ENCODE measurements around the gene PLXNA4. TPM values are rescaled to one million over a fixed set of nuclear protein-coding genes. Genes with fewer than 3 reads are reported as not detected.

PLXNA4 gene
- total RNA-seq, 1 donor from 2014 or later: 2.1 TPM

DNA sequence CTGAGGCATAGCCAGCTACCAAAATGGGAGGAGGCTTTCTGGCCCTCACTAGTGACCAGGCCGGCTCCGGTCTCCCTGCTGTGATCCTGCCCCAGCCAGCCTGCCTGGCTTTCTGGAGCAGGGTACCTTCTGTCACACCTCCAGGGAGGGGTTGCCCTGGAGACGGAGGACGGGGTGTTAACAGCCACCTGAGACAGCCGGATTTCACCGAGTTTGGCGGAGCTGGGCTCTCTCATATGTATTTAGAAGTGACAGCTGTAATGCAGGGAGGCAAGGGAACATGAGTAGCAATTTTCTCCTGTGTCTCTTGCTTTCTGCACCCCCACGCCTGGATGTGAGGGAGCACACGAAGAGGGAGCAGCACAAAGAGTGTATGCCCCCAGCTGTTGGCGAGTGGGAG lies 473.3 kb downstream of the PLXNA4 start:
- peaks cover 4 to 10% (median 5%) of the 10 kb centered on the region in 3 donors for H3K4me1 ChIP-seq (ENCODE audit: control insufficient read depth in 3 of 3, insufficient read depth in 3 of 3, low read length in 3 of 3)
- H3K27ac ChIP-seq (ENCODE audit: low read depth, low read length): no peak overlapping the region

DNA sequence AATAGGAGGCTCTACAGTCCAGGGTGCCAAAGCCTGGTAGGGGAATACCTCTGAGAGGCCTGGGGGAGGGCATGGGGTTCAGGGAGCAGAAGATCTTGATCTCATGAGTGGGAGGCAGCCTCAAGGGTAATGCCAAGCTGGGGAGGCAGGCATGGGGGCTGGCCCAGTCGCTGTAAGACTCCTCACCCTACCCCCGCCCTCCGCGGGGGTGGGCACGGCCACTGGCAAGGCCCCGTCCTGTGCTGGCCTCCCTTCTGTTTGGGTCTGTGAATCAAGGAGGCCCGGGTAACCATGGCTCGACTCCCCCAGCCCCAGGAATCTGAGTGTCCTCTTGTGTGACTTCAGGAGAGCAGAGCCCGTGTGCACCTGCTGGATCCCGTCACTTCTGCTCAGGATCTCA lies 473.9 kb downstream of the PLXNA4 start:
- Histone ChIP-seq H3K27me3 (ENCODE audit: control insufficient read depth in 3 of 3, insufficient read depth in 3 of 3, low read length in 3 of 3) (no peaks in the 10 kb centered on the region), H3K4me1 (ENCODE audit: control insufficient read depth in 3 of 3, insufficient read depth in 3 of 3, low read length in 3 of 3) (peaks cover 4 to 10% (median 5%) of the 10 kb centered on the region in 3 donors), H3K27ac (ENCODE audit: low read depth, low read length) (no peak overlapping the region), H3K36me3 (ENCODE audit: control insufficient read depth in 3 of 3, insufficient read depth in 3 of 3, low read length in 3 of 3) (no peaks in the 10 kb centered on the region), H3K9me3 (ENCODE audit: control insufficient read depth in 3 of 3, low read length in 3 of 3) (no peaks in the 10 kb centered on the region), H3K9ac (ENCODE audit: low read depth in 1 of 3, low read length in 3 of 3) (no peak overlapping the region), H3K4me3 (ENCODE audit: low read length in 3 of 3) (no peak overlapping the region)

More for the DNA sequence above, 473.3 kb downstream of the PLXNA4 start:
- Histone ChIP-seq H3K9ac (ENCODE audit: low read depth in 1 of 3, low read length in 3 of 3) (no peak overlapping the region), H3K36me3 (ENCODE audit: control insufficient read depth in 3 of 3, insufficient read depth in 3 of 3, low read length in 3 of 3) (no peaks in the 10 kb centered on the region), H3K27me3 (ENCODE audit: control insufficient read depth in 3 of 3, insufficient read depth in 3 of 3, low read length in 3 of 3) (no peaks in the 10 kb centered on the region), H3K9me3 (ENCODE audit: control insufficient read depth in 3 of 3, low read length in 3 of 3) (no peaks in the 10 kb centered on the region), H3K4me3 (ENCODE audit: low read length in 3 of 3) (no peak overlapping the region)

DNA sequence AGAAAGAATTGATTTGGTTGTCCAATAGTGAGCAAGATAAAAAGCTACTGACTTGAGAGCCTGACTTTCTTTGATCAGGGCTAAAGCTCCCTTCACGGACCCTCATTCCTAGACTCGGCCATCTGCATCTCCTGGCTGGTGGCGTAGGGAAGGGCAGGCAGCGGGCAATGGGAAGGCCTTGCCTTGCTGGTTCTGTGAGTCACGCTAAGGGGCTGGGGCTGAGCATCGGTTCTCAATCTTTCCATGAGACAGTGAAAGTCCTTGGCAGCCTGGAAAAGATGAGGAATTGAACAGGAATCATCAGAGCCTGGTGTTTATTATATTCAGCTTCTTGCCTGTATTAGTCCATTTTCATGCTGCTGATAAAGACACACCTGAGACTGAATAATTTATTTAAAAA lies 475.3 kb downstream of the PLXNA4 start:
- Histone ChIP-seq H3K4me3 (ENCODE audit: low read length in 3 of 3) (no peak overlapping the region), H3K27ac (ENCODE audit: low read depth, low read length) (no peak overlapping the region), H3K36me3 (ENCODE audit: control insufficient read depth in 3 of 3, insufficient read depth in 3 of 3, low read length in 3 of 3) (no peaks in the 10 kb centered on the region), H3K9ac (ENCODE audit: low read depth in 1 of 3, low read length in 3 of 3) (no peak overlapping the region), H3K27me3 (ENCODE audit: control insufficient read depth in 3 of 3, insufficient read depth in 3 of 3, low read length in 3 of 3) (no peaks in the 10 kb centered on the region), H3K4me1 (ENCODE audit: control insufficient read depth in 3 of 3, insufficient read depth in 3 of 3, low read length in 3 of 3) (peaks cover 4 to 10% (median 5%) of the 10 kb centered on the region in 3 donors), H3K9me3 (ENCODE audit: control insufficient read depth in 3 of 3, low read length in 3 of 3) (no peaks in the 10 kb centered on the region)

DNA sequence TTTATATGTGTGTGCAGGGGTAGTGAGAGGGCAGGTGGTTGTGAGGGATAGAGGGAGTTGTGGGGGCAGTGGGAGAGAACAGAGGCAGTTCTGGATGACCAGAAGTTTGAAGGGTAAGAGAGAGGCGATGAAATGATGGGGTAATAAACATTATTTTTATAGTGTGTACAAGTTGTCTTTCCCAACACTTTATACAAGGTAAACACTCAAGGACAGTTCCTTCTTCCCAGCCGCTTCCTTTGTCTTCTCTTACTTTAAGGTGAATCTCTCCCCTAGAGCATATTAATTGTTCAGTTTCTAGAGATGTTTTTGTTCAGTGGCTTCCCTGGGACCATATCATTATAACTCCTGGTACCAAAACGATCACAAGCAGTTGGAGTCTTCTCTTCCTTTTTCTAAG lies 475.8 kb downstream of the PLXNA4 start:
- no peaks in the 10 kb centered on the region for H3K9me3 ChIP-seq (ENCODE audit: control insufficient read depth in 3 of 3, low read length in 3 of 3)
- no peaks in the 10 kb centered on the region for H3K27me3 ChIP-seq (ENCODE audit: control insufficient read depth in 3 of 3, insufficient read depth in 3 of 3, low read length in 3 of 3)
- no peak overlapping the region for H3K27ac ChIP-seq (ENCODE audit: low read depth, low read length)
- no peak overlapping the region for H3K4me3 ChIP-seq (ENCODE audit: low read length in 3 of 3)
- no peak overlapping the region for H3K9ac ChIP-seq (ENCODE audit: low read depth in 1 of 3, low read length in 3 of 3)
- H3K36me3 ChIP-seq (ENCODE audit: control insufficient read depth in 3 of 3, insufficient read depth in 3 of 3, low read length in 3 of 3): no peaks in the 10 kb centered on the region
- H3K4me1 ChIP-seq (ENCODE audit: control insufficient read depth in 3 of 3, insufficient read depth in 3 of 3, low read length in 3 of 3): peaks cover 4 to 10% (median 5%) of the 10 kb centered on the region in 3 donors

DNA sequence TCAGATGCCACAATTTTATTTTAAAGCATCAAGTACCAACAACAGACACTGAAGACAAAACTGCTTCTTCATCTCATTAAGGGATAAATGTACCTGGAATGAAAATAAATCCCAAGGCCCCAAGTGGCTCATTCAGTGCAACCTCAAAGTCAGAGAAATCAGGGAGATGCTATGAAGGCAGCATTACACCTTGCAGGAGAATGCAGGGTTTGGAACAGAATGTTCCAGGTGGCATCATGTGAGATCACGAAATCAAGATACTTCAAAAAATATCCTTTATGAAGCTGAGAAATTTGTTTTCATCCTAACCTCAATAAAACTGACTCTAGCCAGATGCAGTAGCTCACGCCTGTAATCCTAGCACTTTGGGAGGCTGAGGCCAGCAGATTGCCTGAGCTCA lies 477.1 kb downstream of the PLXNA4 start:
- Histone ChIP-seq H3K4me3 (ENCODE audit: low read length in 3 of 3) (no peak overlapping the region), H3K36me3 (ENCODE audit: control insufficient read depth in 3 of 3, insufficient read depth in 3 of 3, low read length in 3 of 3) (no peaks in the 10 kb centered on the region)

DNA sequence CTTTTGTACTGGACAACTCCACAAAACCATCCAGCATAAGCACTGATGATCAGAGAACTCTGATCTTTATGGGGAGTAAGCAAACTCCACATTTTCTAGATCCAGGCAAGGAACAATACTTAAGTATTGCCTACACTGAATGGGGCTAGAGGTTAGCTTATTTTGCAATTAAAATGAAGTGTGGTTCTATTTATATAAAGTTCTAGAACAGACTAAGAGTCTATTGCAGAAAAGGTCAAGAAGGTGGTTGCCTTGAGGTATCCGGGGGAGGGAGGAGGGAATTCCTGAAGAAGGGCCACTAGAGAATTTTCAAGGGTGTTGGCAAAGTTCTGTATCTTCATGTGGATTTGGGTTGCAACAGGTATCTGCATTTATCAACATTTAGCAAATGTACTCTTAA lies 477.9 kb downstream of the PLXNA4 start:
- Histone ChIP-seq H3K27ac (ENCODE audit: low read depth, low read length) (no peak overlapping the region), H3K4me3 (ENCODE audit: low read length in 3 of 3) (no peak overlapping the region), H3K9me3 (ENCODE audit: control insufficient read depth in 3 of 3, low read length in 3 of 3) (no peaks in the 10 kb centered on the region), H3K27me3 (ENCODE audit: control insufficient read depth in 3 of 3, insufficient read depth in 3 of 3, low read length in 3 of 3) (no peaks in the 10 kb centered on the region), H3K9ac (ENCODE audit: low read depth in 1 of 3, low read length in 3 of 3) (no peak overlapping the region), H3K4me1 (ENCODE audit: control insufficient read depth in 3 of 3, insufficient read depth in 3 of 3, low read length in 3 of 3) (peaks cover 0 to 4% (median 2%) of the 10 kb centered on the region in 3 donors), H3K36me3 (ENCODE audit: control insufficient read depth in 3 of 3, insufficient read depth in 3 of 3, low read length in 3 of 3) (no peaks in the 10 kb centered on the region)

More for the DNA sequence above, 477.1 kb downstream of the PLXNA4 start:
- H3K4me1 ChIP-seq (ENCODE audit: control insufficient read depth in 3 of 3, insufficient read depth in 3 of 3, low read length in 3 of 3): peaks cover 4 to 10% (median 5%) of the 10 kb centered on the region in 3 donors
- H3K9me3 ChIP-seq (ENCODE audit: control insufficient read depth in 3 of 3, low read length in 3 of 3): no peaks in the 10 kb centered on the region
- no peak overlapping the region for H3K27ac ChIP-seq (ENCODE audit: low read depth, low read length)
- H3K27me3 ChIP-seq (ENCODE audit: control insufficient read depth in 3 of 3, insufficient read depth in 3 of 3, low read length in 3 of 3): no peaks in the 10 kb centered on the region
- no peak overlapping the region for H3K9ac ChIP-seq (ENCODE audit: low read depth in 1 of 3, low read length in 3 of 3)

DNA sequence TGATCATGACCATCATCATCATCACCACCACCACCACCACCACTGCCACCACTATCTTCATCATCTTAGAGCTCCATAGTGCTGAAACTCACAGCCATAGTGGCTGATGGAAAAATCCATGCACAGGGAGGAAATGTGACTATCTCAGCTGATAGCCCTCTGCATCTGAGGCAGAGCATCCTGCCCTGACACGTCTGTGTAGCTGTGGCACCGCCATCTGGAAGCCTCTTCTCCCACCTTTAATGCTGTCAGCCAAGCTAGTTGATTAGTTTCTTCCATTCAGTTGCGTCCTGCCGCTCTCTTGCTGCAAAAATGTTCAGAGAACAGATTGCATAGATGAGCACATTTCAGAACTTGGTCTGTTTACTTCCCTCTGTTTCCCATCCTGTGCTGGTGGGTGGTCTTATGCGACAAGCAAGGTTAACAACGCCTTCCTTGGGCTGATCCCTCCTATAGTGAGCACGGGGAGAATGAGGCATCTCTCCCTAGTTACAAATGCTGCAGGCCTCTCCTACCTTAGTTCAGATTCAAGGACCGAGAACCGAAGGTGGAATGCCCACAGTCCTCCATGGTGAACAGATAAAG lies 478.6 kb downstream of the PLXNA4 start:
- Histone ChIP-seq H3K9ac (ENCODE audit: low read depth in 1 of 3, low read length in 3 of 3) (no peak overlapping the region), H3K4me3 (ENCODE audit: low read length in 3 of 3) (no peak overlapping the region), H3K9me3 (ENCODE audit: control insufficient read depth in 3 of 3, low read length in 3 of 3) (no peaks in the 10 kb centered on the region), H3K4me1 (ENCODE audit: control insufficient read depth in 3 of 3, insufficient read depth in 3 of 3, low read length in 3 of 3) (no peaks in the 10 kb centered on the region), H3K27ac (ENCODE audit: low read depth, low read length) (no peak overlapping the region), H3K36me3 (ENCODE audit: control insufficient read depth in 3 of 3, insufficient read depth in 3 of 3, low read length in 3 of 3) (no peaks in the 10 kb centered on the region), H3K27me3 (ENCODE audit: control insufficient read depth in 3 of 3, insufficient read depth in 3 of 3, low read length in 3 of 3) (no peaks in the 10 kb centered on the region)

DNA sequence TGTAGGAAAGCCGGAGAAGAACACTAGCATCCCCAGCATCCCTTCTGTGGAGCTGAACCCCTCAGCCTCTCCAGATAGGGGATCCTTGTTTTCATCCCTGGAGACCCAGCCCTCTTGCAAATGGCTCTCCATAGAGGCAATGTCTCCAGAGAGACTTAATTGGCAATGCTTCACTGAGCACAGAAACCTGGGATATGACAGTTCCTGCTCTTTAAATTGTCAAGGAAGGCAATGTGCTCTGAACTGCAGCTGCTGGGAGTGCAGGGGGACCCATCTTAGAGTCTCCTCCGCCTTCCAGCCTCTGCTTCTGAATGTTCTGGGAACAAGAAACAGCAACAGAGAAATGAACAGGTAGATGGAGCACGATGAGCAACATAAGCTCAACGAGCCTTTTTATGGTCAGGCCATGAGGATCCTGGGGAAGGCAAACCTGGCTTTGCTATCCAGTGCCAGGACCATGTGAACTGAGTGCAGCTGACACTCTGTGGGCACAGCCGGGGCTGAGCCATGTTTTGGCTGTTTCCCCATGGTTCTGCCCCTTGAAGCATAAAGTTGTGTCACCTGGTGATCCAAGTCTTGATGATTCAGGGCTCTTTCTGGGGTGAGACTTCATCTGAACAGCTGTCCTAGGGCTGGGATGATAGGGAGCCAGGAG lies 481.0 kb downstream of the PLXNA4 start:
- Histone ChIP-seq H3K4me3 (ENCODE audit: low read length in 3 of 3) (no peak overlapping the region), H3K36me3 (ENCODE audit: control insufficient read depth in 3 of 3, insufficient read depth in 3 of 3, low read length in 3 of 3) (no peaks in the 10 kb centered on the region), H3K9me3 (ENCODE audit: control insufficient read depth in 3 of 3, low read length in 3 of 3) (no peaks in the 10 kb centered on the region), H3K4me1 (ENCODE audit: control insufficient read depth in 3 of 3, insufficient read depth in 3 of 3, low read length in 3 of 3) (no peaks in the 10 kb centered on the region), H3K9ac (ENCODE audit: low read depth in 1 of 3, low read length in 3 of 3) (no peak overlapping the region), H3K27me3 (ENCODE audit: control insufficient read depth in 3 of 3, insufficient read depth in 3 of 3, low read length in 3 of 3) (no peaks in the 10 kb centered on the region), H3K27ac (ENCODE audit: low read depth, low read length) (no peak overlapping the region)

DNA sequence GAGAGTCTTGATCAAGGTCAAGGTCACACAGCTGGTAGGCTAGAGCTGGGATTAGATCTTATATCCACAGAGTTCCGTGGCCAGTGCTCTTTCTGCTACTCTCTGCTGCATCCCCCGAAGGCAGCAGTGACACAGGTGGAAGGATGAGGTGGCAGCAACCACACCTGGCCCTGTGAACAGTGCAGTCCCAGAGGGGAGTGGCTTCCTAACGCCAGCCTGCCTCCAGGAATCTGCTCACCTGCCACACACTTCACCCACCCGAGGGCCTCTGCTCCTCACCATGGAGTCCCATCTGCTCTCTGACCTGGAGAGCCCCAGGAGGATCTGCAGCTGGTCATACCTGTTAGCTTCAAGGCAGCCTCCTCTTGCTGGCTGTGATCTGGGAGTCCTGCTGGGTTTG lies 484.2 kb downstream of the PLXNA4 start:
- no peaks in the 10 kb centered on the region for H3K9me3 ChIP-seq (ENCODE audit: control insufficient read depth in 3 of 3, low read length in 3 of 3)

DNA sequence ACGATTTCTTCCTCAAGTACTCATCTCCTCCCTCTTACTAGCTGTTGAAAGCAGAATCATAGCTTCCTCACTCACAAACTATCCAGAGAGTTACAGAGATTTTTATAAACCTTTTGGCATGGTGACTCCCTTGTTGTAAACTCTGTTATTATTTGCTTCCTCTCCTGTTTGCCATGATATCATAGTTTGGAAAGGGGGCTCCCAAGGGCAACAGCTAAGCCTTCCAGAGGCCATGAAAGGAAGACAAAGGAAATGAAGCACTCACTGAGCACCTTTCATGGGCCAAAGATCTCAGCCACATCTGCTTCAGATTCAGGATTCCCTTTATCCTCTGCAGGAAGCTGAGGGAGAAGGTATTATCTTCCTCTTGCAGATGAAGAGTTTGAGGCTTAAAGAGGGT lies 484.6 kb downstream of the PLXNA4 start:
- H3K27me3 ChIP-seq (ENCODE audit: control insufficient read depth in 3 of 3, insufficient read depth in 3 of 3, low read length in 3 of 3): no peaks in the 10 kb centered on the region
- H3K27ac ChIP-seq (ENCODE audit: low read depth, low read length): no peak overlapping the region
- H3K9ac ChIP-seq (ENCODE audit: low read depth in 1 of 3, low read length in 3 of 3): no peak overlapping the region
- no peaks in the 10 kb centered on the region for H3K4me1 ChIP-seq (ENCODE audit: control insufficient read depth in 3 of 3, insufficient read depth in 3 of 3, low read length in 3 of 3)
- no peaks in the 10 kb centered on the region for H3K9me3 ChIP-seq (ENCODE audit: control insufficient read depth in 3 of 3, low read length in 3 of 3)
- no peaks in the 10 kb centered on the region for H3K36me3 ChIP-seq (ENCODE audit: control insufficient read depth in 3 of 3, insufficient read depth in 3 of 3, low read length in 3 of 3)
- H3K4me3 ChIP-seq (ENCODE audit: low read length in 3 of 3): no peak overlapping the region

More for the DNA sequence above, 484.2 kb downstream of the PLXNA4 start:
- no peaks in the 10 kb centered on the region for H3K36me3 ChIP-seq (ENCODE audit: control insufficient read depth in 3 of 3, insufficient read depth in 3 of 3, low read length in 3 of 3)
- no peaks in the 10 kb centered on the region for H3K27me3 ChIP-seq (ENCODE audit: control insufficient read depth in 3 of 3, insufficient read depth in 3 of 3, low read length in 3 of 3)
- H3K9ac ChIP-seq (ENCODE audit: low read depth in 1 of 3, low read length in 3 of 3): no peak overlapping the region
- H3K4me1 ChIP-seq (ENCODE audit: control insufficient read depth in 3 of 3, insufficient read depth in 3 of 3, low read length in 3 of 3): no peaks in the 10 kb centered on the region
- H3K4me3 ChIP-seq (ENCODE audit: low read length in 3 of 3): no peak overlapping the region
- H3K27ac ChIP-seq (ENCODE audit: low read depth, low read length): no peak overlapping the region

All from skeletal muscle tissue (tissue), 4 donors.